H7 (cell line): ENCODE results near the gene TTC7B. TPM values are rescaled to one million over a fixed set of nuclear protein-coding genes. Genes with fewer than 3 reads are reported as not detected.

Experiments used
- DNase-seq: peaks from one replicate; pipeline ENCODE4 v3.0.0; 2012
- H3K27me3 ChIP-seq: 2 replicates; pipeline ENCODE4 v1.6.0; 2011; ENCODE audit warnings: mild to moderate bottlenecking, low read length; ENCODE audit not compliant: control insufficient read depth, insufficient read depth
- H3K36me3 ChIP-seq: replicated peaks from 2 replicates; pipeline ENCODE4 v1.5.1; 2011; ENCODE audit warnings: low read length; ENCODE audit not compliant: control insufficient read depth, insufficient read depth
- H3K4me3 ChIP-seq: 2 replicates; pipeline ENCODE4 v1.5.1; 2011; ENCODE audit warnings: low read depth, mild to moderate bottlenecking, control low read depth, low read length, moderate library complexity; ENCODE audit not compliant: insufficient read depth
- total RNA-seq: library from RNA; depleted of rRNA; stranded (reverse); fragments of >200 nt; shearing (Covaris generic); gene quantifications from 2 replicates; pipeline ENCODE4 v1.2.3, GENCODE V29; 2014

Gene TTC7B
- total RNA-seq, 1 experiment from 2014 or later, result 27.4 TPM

DNA sequence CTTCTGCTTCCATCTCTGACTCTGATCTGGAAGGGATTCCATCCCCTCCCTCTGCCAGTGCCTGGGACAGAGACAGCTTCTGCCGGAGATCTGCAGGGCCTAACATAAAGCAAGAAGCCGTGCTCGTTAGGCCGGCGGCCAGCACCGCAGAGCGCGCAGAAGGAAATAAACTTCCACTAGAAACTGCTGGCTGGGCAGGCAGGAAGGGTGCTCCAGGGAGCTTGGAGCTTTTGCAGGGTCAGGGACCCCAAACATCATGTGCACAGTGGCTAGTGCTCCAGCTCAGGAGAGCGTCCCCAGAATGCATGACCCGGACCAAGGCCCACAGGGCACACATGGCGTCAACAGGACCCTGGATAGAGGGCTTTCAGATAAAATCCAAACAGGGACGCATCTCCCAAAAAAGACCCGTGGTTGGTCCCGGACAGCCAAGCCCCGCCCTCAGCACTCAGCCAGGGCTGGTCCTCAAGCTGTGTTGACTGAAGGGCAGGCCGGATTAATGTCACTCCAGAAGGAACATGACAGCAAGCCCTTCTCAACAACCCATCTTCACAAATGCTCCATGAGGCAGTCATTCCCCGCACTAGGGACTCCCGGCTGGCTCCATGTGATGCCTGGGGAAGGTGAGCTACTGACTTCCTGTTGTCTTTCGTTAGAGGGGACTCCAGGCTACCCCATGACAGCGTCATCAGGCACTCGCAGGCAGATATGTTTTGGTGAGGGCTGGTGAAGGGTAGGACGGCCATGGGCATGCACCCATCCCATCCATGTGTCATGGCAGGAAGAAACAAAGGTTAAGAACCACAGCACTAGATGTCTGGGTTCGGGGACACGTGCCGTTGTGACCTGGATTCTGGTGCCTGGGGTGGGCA lies 297.9 kb downstream of the TTC7B start:
- no peak for DNase-seq
- no peak overlapping the region for H3K4me3 ChIP-seq
- H3K36me3 ChIP-seq, result no peaks in the 10 kb centered on the region
- H3K27me3 ChIP-seq, result no peaks in the 10 kb centered on the region

DNA sequence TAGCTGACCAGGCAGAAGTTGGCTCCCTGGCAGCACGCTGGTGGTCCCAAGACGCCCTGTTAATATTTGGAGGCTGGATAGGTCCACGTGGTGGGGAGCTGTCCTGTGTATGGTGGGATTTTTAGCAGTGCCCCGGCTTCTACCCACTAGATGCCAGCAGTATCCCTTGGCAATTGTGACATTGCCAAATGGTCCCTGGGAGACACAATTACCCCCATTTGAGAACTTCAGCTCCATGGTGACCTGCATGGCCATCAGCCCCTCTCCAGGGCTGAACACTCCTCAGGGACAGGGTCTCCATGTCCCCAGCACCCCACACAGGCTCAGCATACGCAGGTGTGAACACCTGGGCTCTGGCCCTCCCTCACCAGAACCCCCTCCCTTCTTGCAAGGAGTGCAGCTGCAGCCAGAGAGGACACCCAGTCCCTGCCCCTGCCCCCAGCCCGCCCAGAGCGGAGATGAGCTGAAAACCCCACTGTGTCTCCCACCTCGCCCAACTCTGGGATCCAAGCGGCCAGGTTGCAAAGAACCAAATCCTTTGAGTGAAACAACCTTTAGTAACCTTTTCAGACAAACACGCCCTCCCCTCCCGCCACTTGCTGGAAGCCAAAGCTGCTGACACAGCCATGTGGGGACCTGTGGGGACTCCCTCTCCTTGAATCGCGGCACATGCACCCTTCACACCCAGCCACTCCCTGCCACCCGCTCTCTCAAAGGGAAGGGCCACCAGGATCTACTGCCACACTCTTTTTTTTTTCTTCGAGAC lies 299.0 kb downstream of the TTC7B start:
- no peak for DNase-seq
- no peaks in the 10 kb centered on the region for H3K36me3 ChIP-seq
- H3K27me3 ChIP-seq, result no peaks in the 10 kb centered on the region
- H3K4me3 ChIP-seq, result no peak overlapping the region

GRCh38 chr14:90514566-90514965 lies 301.7 kb downstream of the TTC7B start:
- no peak overlapping the region for H3K4me3 ChIP-seq
- no peaks in the 10 kb centered on the region for H3K27me3 ChIP-seq
- H3K36me3 ChIP-seq, result no peaks in the 10 kb centered on the region
- DNase-seq, result no peak

- peak; percentile 46 for DNase-seq
- Histone ChIP-seq H3K4me3 (no peak overlapping the region), H3K36me3 (no peaks in the 10 kb centered on the region), H3K27me3 (no peaks in the 10 kb centered on the region)
Observed at GRCh38 chr14:90514015-90514398, 302.2 kb downstream of the TTC7B start.

GRCh38 chr14:90513161-90514014 lies 302.8 kb downstream of the TTC7B start:
- no peaks in the 10 kb centered on the region for H3K27me3 ChIP-seq
- H3K36me3 ChIP-seq, result no peaks in the 10 kb centered on the region
- peak; percentile 90 for DNase-seq
- H3K4me3 ChIP-seq, result no peak overlapping the region

DNA sequence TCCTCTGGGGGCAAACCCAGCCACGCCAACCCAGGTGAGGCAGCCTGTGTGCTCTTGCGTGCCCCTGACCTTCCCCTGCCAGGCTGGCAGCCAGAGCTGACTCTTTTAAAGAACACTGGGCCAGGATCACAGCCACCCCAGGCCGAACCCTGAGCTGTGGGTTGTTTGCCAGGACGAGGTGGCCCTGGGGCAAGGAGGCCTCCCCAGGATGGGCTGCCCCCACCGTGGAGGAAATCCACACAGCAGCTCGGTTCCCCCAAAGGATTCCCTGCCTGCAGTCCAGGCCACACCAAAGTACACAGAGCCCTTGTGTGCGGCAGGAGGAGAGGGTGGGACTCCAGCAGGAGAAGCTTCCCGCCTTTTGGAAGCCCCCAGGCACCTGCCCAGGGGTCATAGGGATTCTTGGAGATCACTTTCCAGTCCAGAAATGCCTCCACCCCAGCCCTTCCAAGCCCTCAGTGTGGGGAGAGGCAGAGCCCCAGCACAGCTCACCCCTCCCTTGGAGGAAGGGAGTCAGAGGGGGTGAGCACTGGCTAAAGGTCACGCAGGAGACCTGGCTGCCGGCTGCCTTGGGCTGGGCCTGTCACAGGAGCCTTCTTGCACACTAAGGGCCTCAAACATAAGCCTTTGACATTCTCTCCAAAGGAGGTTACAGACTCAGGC lies 303.8 kb downstream of the TTC7B start:
- Histone ChIP-seq H3K4me3 (no peak overlapping the region), H3K36me3 (no peaks in the 10 kb centered on the region)
- peak; percentile 56 for DNase-seq

GRCh38 chr14:90511795-90512328 lies 304.4 kb downstream of the TTC7B start:
- Histone ChIP-seq H3K27me3 (no peaks in the 10 kb centered on the region), H3K4me3 (no peak overlapping the region), H3K36me3 (no peaks in the 10 kb centered on the region)
- no peak for DNase-seq

More for the DNA sequence above, 303.8 kb downstream of the TTC7B start:
- H3K27me3 ChIP-seq, result no peaks in the 10 kb centered on the region

GRCh38 chr14:90511252-90511651 lies 305.0 kb downstream of the TTC7B start:
- H3K36me3 ChIP-seq, result no peaks in the 10 kb centered on the region
- no peak for DNase-seq
- H3K27me3 ChIP-seq, result no peaks in the 10 kb centered on the region
- no peak overlapping the region for H3K4me3 ChIP-seq

GRCh38 chr14:90510159-90510558 lies 306.1 kb downstream of the TTC7B start:
- Histone ChIP-seq H3K36me3 (no peaks in the 10 kb centered on the region), H3K27me3 (no peaks in the 10 kb centered on the region), H3K4me3 (no peak overlapping the region)
- peak; percentile 91 for DNase-seq

DNA sequence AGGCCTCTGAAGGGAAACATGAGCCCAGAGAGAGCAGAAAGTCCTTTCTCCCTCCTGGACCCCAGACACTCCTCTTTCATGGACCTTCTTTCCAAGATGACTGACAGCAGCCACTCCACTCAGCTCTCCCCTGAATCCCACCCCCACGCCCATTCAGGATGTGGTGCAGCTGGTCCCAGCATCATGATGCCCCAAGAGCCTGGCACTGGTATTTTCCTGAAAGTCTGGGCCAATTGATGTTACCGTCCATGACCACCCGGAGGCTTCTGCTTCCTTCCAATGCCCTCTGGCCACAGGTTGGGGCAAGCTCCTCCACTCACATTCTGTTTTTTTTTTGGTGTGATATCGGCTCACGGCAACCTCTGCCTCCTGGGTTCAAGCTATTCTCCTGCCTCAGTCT lies 306.8 kb downstream of the TTC7B start:
- Histone ChIP-seq H3K4me3 (no peak overlapping the region), H3K36me3 (no peaks in the 10 kb centered on the region), H3K27me3 (no peaks in the 10 kb centered on the region)
- DNase-seq, result peak; percentile 52

GRCh38 chr14:90508536-90509254 lies 307.5 kb downstream of the TTC7B start:
- no peaks in the 10 kb centered on the region for H3K36me3 ChIP-seq
- H3K27me3 ChIP-seq, result no peaks in the 10 kb centered on the region
- DNase-seq, result peak; percentile 28
- H3K4me3 ChIP-seq, result no peak overlapping the region

DNA sequence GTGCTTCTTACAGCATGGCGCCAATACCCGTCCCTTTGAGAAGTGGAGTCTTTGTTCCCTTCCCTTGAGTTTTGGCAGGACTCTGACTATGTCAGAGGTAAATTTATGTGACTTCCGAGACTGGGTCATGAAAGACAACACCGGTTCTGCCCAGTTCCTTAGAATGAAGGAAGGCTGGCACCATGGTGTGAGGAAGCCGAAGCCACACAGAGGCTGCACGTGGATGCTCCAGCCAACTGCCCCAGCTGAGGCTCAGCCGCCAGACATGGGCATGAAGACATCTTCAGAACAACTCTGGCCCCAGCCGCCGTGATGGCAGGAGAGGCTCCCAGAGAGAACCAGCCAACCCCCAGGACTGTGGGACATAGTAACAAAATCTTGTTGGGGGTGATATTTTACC lies 308.2 kb downstream of the TTC7B start:
- Histone ChIP-seq H3K36me3 (no peaks in the 10 kb centered on the region), H3K27me3 (no peaks in the 10 kb centered on the region), H3K4me3 (no peak overlapping the region)
- DNase-seq, result no peak

DNA sequence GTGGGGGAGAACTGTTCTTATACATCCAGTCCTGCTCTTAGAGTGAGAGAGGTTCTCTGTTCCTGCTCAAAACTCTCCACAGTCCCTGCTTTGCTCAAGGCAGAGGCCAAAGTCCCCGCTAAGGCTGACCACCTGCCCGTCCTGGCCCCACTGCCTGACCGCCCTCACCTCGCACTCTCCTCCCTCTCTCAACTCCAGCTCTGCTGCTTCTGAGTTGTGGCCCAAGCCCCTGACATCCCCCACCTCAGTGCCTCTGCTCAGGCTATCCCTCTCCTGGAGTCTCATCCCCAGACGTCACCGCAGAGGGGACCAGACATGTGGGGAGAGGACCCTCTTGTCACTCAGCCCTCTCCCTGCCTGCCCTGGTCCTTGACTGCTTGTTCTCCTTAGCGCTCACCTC lies 308.8 kb downstream of the TTC7B start:
- H3K36me3 ChIP-seq, result no peaks in the 10 kb centered on the region
- H3K4me3 ChIP-seq, result no peak overlapping the region
- no peaks in the 10 kb centered on the region for H3K27me3 ChIP-seq
- no peak for DNase-seq
